Hepatocyte (in vitro differentiated cells): Measurements from ENCODE around the gene PRDM15. TPM values are rescaled to one million over a fixed set of nuclear protein-coding genes. Genes with fewer than 3 reads are reported as not detected.

Experiments used
- DNase-seq: peaks from one replicate; pipeline ENCODE4 v3.0.0-alpha.2; 2016; ENCODE audit warnings: low spot score
- H2AFZ ChIP-seq: fragments of 200-600 bp; sonication (generic); 2 replicates; pipeline ENCODE4 v1.6.0; 2016; ENCODE audit warnings: antibody characterized with exemption, mild to moderate bottlenecking
- H3K27ac ChIP-seq: fragments of 200-600 bp; sonication (generic); 2 replicates; pipeline ENCODE4 v1.5.1; 2016; ENCODE audit warnings: mild to moderate bottlenecking
- H3K27me3 ChIP-seq: fragments of 200-600 bp; sonication (generic); 2 replicates; pipeline ENCODE4 v1.6.1; 2016
- H3K36me3 ChIP-seq: fragments of 200-600 bp; sonication (generic); replicated peaks from 2 replicates; pipeline ENCODE4 v1.5.1; 2016; ENCODE audit warnings: low read depth; ENCODE audit not compliant: insufficient read depth
- H3K4me1 ChIP-seq: fragments of 200-600 bp; sonication (generic); 2 replicates; pipeline ENCODE4 v1.5.1; 2016; ENCODE audit warnings: mild to moderate bottlenecking, moderate library complexity; ENCODE audit not compliant: insufficient read depth
- H3K4me2 ChIP-seq: fragments of 200-600 bp; sonication (generic); 2 replicates; pipeline ENCODE4 v1.6.0; 2016
- H3K4me3 ChIP-seq: fragments of 200-600 bp; sonication (generic); 2 replicates; pipeline ENCODE4 v1.5.1; 2016; ENCODE audit warnings: mild to moderate bottlenecking
- H3K79me2 ChIP-seq: fragments of 200-600 bp; sonication (generic); 2 replicates; pipeline ENCODE4 v1.6.0; 2017; ENCODE audit warnings: mild to moderate bottlenecking
- H3K9me2 ChIP-seq: fragments of 200-600 bp; sonication (generic); replicated peaks from 2 replicates; pipeline ENCODE4 v1.6.0; 2017; ENCODE audit warnings: mild to moderate bottlenecking; ENCODE audit not compliant: insufficient read depth
- H3K9me3 ChIP-seq: fragments of 200-600 bp; sonication (generic); 2 replicates; pipeline ENCODE4 v1.5.1; 2016; ENCODE audit warnings: low read depth, mild to moderate bottlenecking
- H4K20me1 ChIP-seq: fragments of 200-600 bp; sonication (generic); 2 replicates; pipeline ENCODE4 v1.6.0; 2016; ENCODE audit warnings: mild to moderate bottlenecking; ENCODE audit not compliant: insufficient read depth, poor library complexity, severe bottlenecking
- EZH2 ChIP-seq: fragments of 200-600 bp; sonication (generic); IDR thresholded peaks from 2 replicates; pipeline ENCODE4 v1.6.1; 2016; ENCODE audit warnings: antibody characterized with exemption, mild to moderate bottlenecking, borderline replicate concordance
- EZH2phosphoT487 ChIP-seq: fragments of 200-600 bp; sonication (generic); IDR thresholded peaks from one replicate; pipeline ENCODE4 v1.6.1; 2018; ENCODE audit warnings: antibody characterized with exemption, mild to moderate bottlenecking, low read depth, moderate library complexity; ENCODE audit not compliant: unreplicated experiment, severe bottlenecking
- WGBS: methylation state at CpG from one replicate; pipeline ENCODE4 v1.1.6; 2016; ENCODE audit warnings: low lambda C conversion rate; ENCODE audit errors: missing lambda C conversion rate; 5-methylcytosine and 5-hydroxymethylcytosine counted together
- polyA plus RNA-seq: library from polyadenylated mRNA; unstranded; fragments of >200 nt; fragmentation: Nextera tagmentation; extraction: Ambion mirVana; gene quantifications from 2 replicates; pipeline ENCODE4 v1.2.1, GENCODE V29; 2016
- total RNA-seq: library from RNA; depleted of rRNA; stranded (reverse); fragments of >200 nt; gene quantifications from 2 replicates; pipeline ENCODE4 v1.2.3, GENCODE V29; 2014
- TF ChIP-seq, protein P1 (sequence below): fragments of 200-600 bp; sonication (generic); IDR thresholded peaks from 2 replicates; pipeline ENCODE4 v1.5.1; 2016; ENCODE audit warnings: antibody characterized with exemption, mild to moderate bottlenecking; ENCODE audit not compliant: poor library complexity

The PRDM15 gene
- total and polyA plus RNA-seq, 2 experiments from 2014 or later = 3.0 to 4.7 TPM

DNA sequence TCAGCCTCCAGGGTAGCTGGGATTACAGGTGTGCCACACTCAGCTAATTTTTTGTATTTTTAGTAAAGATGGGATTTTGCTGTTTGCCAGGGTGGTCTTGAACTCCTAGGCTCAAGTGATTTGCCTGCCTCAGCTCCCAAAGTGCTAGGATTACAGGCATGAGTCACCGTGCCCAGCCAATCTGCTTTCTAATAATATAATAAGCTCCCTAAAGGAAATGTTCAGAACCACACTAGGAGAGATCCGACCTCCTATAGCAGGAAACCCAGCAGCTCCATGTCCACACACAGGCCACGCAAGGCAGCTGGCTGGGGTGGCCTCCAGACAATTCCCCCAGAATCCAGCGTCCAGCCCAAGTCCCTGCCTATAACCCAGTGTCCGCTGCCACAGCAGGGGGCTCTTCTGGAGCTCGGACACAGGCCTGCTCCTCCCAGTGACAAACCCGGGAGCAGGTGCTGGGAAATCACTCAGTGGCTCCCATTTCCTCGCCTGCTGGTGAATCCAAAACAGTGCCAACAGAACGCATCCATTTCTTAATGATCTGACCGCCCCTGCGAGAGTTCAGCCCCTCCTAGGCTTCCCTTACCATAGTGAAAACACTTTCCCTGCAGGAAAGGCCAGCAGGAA, 119.8 kb downstream of the PRDM15 start:
- Histone ChIP-seq H3K9me3 (no peaks in the 10 kb centered on the region), H4K20me1 (peaks cover 97% of the 10 kb centered on the region), H3K27me3 (peaks cover 19% of the 10 kb centered on the region), H3K4me1 (peaks cover 26% of the 10 kb centered on the region), H3K4me3 (no peak overlapping the region), H2AFZ (no peak overlapping the region), H3K27ac (no peak overlapping the region), H3K36me3 (no peaks in the 10 kb centered on the region), H3K9me2 (no peaks in the 10 kb centered on the region), H3K79me2 (peaks cover 99% of the 10 kb centered on the region), H3K4me2 (no peak overlapping the region)
- no peak for TF ChIP-seq EZH2
- TF ChIP-seq EZH2phosphoT487 = no peak
- TF ChIP-seq, protein P1, sequence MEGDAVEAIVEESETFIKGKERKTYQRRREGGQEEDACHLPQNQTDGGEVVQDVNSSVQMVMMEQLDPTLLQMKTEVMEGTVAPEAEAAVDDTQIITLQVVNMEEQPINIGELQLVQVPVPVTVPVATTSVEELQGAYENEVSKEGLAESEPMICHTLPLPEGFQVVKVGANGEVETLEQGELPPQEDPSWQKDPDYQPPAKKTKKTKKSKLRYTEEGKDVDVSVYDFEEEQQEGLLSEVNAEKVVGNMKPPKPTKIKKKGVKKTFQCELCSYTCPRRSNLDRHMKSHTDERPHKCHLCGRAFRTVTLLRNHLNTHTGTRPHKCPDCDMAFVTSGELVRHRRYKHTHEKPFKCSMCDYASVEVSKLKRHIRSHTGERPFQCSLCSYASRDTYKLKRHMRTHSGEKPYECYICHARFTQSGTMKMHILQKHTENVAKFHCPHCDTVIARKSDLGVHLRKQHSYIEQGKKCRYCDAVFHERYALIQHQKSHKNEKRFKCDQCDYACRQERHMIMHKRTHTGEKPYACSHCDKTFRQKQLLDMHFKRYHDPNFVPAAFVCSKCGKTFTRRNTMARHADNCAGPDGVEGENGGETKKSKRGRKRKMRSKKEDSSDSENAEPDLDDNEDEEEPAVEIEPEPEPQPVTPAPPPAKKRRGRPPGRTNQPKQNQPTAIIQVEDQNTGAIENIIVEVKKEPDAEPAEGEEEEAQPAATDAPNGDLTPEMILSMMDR = no peak
- no peak for DNase-seq
- WGBS = 84% methylated on average over 11 of the region's 11 CpGs

GRCh38 chr21:41758550-41758949, 120.6 kb downstream of the PRDM15 start:
- H3K4me1 ChIP-seq = peaks cover 26% of the 10 kb centered on the region
- DNase-seq = no peak
- no peak overlapping the region for H3K4me2 ChIP-seq
- H4K20me1 ChIP-seq = peaks cover 98% of the 10 kb centered on the region
- no peak overlapping the region for H3K4me3 ChIP-seq
- no peak overlapping the region for H3K27ac ChIP-seq
- TF ChIP-seq EZH2 (no peak), EZH2phosphoT487 (no peak)
- TF ChIP-seq, protein P1 = no peak
- H3K9me2 ChIP-seq = no peaks in the 10 kb centered on the region
- no peaks in the 10 kb centered on the region for H3K36me3 ChIP-seq
- H3K79me2 ChIP-seq = peaks cover 99% of the 10 kb centered on the region
- no peak overlapping the region for H2AFZ ChIP-seq
- H3K9me3 ChIP-seq = no peaks in the 10 kb centered on the region
- peaks cover 19% of the 10 kb centered on the region for H3K27me3 ChIP-seq
- 79% methylated on average over 5 of the region's 5 CpGs for WGBS

DNA sequence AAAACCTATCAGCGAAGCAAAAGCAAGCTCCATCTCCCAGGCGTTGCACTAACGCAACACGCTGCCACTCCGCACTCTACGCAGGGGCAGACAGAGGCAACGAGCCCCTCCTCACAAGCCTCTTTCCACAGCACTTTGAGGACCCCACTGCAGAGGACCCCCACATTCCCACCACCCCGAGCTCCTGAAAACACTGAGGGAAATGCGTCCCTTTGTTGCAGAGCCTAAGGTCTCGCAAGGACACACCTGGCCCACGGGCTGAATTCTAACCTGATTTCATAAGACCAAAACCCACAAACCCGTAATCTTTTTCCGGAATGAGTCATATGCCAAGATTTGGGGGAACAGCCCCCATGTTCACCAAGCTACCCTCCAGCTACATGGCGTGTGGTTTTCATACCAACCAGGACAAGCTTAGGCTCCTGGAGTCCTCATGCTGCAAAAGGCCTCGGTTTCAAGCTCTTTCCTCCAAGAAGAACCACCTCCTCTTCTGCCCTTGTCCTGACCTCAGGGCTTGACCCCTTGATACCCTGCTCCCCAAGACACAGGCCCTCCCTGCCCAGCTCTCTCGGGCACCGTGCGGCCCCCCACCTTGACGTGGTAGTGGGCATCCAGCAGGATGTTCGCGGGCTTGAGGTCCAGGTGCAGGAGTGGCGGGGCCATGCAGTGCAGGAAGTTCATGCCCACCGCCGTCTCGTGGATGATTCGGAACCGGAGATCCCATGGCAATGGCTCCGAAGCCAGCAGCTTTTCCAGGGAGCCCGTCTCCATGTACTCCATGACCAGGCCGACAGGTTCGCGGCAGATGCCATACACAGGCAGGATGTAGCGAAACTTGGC, 123.0 kb downstream of the PRDM15 start:
- Histone ChIP-seq H3K36me3 (no peaks in the 10 kb centered on the region), H3K4me1 (peaks cover 18% of the 10 kb centered on the region), H4K20me1 (peaks cover 89% of the 10 kb centered on the region), H3K27me3 (peaks cover 4% of the 10 kb centered on the region), H3K27ac (no peak overlapping the region), H3K9me2 (no peaks in the 10 kb centered on the region), H3K4me3 (no peak overlapping the region), H2AFZ (no peak overlapping the region), H3K79me2 (peaks cover 92% of the 10 kb centered on the region), H3K4me2 (no peak overlapping the region), H3K9me3 (no peaks in the 10 kb centered on the region)
- 96% methylated on average over 33 of the region's 33 CpGs for WGBS
- TF ChIP-seq EZH2phosphoT487 = no peak
- no peak for TF ChIP-seq EZH2
- TF ChIP-seq, protein P1 = no peak
- no peak for DNase-seq
